ENCODE results near the gene ZBTB22.
"Not testable (repeated sequence)": the region's sequence is repeated elsewhere in the genome, so short reads cannot be mapped to it uniquely, and the experiment has no call there.

The ZBTB22 gene, protein sequence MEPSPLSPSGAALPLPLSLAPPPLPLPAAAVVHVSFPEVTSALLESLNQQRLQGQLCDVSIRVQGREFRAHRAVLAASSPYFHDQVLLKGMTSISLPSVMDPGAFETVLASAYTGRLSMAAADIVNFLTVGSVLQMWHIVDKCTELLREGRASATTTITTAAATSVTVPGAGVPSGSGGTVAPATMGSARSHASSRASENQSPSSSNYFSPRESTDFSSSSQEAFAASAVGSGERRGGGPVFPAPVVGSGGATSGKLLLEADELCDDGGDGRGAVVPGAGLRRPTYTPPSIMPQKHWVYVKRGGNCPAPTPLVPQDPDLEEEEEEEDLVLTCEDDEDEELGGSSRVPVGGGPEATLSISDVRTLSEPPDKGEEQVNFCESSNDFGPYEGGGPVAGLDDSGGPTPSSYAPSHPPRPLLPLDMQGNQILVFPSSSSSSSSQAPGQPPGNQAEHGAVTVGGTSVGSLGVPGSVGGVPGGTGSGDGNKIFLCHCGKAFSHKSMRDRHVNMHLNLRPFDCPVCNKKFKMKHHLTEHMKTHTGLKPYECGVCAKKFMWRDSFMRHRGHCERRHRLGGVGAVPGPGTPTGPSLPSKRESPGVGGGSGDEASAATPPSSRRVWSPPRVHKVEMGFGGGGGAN

DNA sequence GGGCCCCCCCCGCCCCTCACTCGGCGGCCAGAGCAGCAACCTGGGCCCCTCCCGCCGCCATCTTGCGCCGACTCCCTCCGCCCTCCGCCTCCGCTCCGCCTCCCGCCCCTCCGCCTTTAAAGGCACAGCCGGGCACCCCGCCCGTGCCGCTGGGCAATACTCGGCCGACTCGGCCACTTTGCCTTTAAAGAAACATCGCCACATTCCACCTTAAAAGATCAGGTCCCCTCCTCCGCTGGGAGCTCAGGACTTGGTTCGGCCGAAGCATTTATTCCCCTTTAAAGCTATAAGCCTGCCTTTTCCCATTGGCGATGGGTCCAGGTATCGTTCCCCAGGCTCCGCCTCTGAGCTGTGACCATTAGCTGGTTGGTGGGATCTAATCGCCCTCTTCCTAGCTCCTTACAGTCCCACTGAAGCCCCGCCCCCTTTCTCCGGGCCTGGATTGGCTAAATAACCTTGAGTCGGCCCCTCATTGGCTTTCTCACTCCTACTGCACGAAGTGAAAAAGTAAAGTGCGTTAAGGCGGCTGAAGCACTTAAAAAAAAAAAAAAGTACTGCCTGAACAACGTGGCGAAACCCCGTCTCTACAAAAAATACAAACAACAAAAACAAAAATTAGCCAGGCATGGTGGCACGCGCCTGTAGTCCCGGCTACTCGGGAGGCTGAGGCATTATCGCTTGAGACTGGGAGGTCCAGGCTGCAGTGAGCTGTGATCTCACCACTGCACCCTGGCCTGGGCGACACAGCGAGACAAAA is at the start of gene ZBTB22:
Gene ZBTB22 (minus strand): TSS at position 76 of the 757 bp plus-strand sequence. CDS start 828 bp downstream, outside the sequence.
- DNase-seq (ENCODE audit: low spot score): peak; percentile 97

DNA sequence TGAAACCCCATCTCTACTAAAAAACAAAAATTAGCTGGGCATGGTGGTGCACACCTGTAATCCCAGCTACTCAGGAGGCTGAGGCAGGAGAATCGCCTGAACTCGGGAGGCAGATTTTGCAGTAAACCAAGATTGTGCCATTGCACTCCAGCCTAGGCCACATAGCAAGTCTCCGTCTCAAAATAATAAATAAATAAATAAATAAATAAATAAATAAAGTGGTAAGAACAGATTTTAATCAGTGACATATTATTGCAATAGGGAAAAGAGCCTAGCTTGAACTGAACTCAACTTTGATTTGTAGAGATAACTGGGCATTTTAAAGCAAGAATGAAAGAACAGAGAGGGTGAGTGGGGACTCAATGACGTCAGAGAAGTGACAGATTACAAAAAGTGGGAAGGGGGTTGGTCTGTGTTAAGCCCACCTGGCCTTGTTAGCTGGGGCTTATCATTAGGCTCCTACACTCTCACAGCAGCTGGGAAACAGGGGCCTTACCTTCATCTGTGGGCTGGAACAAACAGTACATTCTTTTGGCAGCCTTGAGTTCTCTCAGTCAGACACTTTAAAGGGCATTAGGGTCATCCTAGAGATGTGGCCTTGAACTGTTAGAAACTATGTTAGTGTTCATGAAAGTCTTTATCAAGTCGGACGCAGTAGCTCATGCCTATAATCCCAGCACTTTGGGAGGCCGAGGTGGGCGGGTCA is 49.6 kb upstream of the ZBTB22 start:
- DNase-seq (ENCODE audit: low spot score): no peak

DNA sequence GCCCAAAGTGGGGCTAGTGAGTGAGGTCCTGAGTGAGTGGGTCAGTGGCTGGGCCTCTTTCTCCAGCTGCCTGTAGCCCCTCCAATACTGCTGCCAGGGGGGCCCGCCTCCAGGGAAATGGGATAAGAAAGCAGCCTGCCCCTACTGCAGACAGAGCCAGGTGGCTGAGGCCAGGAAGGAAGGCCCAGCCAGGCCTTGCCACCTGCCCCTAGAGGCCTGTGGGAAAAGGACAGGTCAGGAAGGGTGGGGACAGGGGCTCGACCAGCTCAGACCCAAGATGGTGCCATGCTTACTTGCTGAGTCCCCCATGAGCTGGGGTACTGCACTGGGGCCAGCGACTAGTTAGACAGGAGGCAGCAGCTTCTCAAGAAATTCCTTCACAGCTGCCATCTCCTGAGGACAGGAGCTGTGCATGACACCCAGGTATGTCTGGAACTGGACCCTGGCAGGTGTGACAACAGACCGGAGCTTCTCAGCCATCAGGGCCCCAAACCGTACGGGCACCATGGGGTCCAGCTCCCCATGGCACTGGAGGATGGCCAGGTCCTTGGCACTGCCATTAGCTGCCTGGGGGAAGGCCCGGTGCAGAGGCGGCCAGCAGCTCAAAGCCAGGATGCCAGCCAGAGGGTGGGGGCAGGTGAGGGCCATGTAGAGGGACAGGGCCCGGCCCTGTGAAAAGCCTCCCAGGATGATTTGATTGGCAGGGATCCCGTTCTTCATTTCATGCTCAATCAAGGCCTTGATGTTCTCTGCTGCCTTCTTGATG is 47.8 kb upstream of the ZBTB22 start:
- DNase-seq (ENCODE audit: low spot score): not testable (repeated sequence)

DNA sequence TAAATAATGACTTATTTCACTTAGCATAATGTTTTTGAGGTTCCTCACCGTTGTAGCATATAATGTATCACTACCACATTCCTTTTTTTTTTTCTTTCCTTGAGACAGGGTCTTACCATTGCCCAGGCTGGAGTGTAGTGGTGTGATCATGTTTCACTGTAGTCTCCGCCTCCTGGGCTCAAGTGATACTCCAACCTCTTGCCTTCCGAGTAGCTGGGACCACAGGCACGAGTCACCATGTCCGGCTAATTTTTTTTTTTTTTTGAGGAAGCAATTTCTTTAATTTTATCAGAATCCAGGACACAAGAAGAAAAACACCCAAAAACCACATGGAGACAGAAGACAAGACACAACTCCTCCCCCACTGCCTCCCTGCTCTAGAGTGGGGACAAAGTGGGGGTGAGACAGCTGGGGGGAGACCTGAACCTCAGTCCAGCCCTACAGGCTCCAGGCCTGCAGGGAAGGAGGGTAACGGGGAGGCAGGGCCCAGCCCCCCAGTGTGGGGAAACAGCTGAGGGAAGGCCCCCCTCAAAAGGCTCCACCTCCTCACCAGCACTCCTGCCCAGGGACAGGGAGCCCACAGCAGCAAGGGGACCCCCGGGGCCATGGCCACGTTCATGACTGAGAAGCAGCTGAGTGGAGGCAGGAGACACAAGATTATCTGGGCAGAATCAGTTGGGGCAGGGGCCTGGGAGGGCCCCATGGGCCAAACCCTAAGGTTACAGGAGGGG is 47.1 kb upstream of the ZBTB22 start:
- DNase-seq (ENCODE audit: low spot score): not testable (repeated sequence)

DNA sequence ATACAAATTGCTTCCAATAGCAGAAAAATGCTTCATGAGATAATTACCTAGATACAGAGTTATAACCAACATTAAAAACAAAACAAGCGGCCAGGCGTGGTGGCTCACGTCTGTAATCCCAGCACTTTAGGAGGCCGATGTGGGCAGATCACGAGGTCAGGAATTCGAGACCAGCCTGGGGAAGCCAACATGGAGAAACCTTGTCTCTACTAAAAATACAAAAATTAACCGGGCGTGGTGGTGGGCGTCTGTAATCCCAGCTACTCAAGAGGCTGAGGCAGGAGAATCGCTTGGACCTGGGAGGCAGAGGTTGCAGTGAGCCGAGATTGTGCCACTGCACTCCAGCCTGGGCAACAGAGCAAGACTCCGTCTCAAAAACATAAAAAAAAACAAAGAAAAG is 45.9 kb upstream of the ZBTB22 start:
- not testable (repeated sequence) for DNase-seq (ENCODE audit: low spot score)

DNA sequence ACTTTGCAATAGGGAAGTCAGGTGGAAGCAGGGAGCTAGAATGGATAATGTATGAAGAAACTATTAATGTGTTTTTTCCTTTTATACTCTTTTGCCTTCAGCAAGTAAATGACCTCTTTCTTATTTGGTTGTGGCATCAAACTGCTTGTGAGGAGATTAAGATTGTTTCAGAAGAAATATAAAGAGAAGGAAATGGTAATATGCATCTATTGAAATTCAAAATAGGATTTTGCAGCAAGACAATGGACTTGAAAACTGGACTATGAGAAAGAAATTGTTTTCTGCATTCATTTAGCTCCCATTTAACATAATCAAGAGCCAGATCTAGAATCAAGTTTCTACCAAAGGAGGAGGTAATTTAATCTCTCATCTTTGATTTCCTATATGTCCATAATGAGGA is 41.8 kb upstream of the ZBTB22 start:
- no peak for DNase-seq (ENCODE audit: low spot score)

DNA sequence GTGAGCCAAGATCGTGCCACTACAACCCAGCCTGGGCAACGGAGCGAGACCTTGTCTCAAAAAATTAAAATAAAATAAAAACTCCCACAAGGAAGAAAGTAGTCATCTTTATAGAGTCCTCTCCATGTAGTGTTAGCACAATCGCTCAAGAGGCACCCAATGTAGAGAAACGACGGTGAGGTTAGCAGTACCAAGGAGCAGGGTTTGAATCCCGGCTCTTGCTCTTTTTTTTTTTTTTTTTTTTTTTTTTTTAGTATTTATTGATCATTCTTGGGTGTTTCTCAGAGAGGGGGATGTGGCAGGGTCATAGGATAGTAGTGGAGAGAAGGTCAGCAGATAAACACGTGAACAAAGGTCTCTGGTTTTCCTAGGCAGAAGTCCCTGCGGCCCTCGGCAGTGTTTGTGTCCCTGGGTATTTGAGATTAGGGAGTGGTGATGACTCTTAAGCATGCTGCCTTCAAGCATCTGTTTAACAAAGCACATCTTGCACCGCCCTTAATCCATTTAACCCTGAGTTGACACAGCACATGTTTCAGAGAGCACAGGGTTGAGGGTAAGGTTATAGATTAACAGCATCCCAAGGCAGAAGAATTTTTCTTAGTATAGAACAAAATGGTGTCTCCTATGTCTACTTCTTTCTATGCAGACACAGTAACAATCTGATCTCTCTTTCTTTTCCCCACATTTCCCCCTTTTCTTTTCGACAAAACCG is 39.8 kb upstream of the ZBTB22 start:
- not testable (repeated sequence) for DNase-seq (ENCODE audit: low spot score)

DNA sequence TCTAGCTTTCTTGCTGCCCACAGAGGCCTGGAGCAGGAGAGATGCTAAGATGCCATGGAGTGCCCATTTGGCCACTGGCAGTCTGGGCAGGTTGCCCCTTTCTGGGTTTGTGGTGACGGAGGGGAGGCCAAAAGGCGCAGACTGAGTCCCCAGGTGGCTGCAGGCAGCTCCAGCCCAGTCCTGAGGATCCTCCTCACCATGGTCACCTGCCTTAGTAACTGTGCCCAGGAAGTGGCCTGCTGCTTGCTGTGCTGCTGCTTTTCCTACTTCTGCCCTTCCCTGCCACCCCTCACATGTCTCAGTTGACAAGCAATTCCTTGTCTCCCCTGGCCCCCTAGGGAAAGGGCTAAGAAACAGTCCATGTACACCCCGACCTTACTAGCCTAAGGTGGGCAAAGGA is 38.8 kb upstream of the ZBTB22 start:
- DNase-seq (ENCODE audit: low spot score): no peak

DNA sequence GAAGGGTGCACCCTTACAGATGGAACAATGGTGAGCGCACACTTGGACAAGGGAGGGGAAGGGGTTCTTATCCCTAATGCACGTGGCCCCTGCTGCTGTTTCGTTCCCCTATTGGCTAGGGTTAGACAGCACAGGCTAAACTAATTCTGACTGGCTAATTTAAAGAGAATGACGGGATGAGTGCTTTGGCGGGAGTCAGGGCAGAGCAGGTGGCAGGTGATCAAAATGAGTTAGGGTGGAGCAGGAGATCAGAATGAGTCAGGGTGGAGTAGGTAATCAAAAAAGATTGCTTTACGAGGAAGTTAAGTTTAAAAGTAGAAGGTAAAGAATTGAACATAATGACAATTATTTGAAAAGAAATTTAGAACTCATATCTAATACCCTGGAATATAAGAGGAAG is 38.3 kb upstream of the ZBTB22 start:
- DNase-seq (ENCODE audit: low spot score): not testable (repeated sequence)

DNA sequence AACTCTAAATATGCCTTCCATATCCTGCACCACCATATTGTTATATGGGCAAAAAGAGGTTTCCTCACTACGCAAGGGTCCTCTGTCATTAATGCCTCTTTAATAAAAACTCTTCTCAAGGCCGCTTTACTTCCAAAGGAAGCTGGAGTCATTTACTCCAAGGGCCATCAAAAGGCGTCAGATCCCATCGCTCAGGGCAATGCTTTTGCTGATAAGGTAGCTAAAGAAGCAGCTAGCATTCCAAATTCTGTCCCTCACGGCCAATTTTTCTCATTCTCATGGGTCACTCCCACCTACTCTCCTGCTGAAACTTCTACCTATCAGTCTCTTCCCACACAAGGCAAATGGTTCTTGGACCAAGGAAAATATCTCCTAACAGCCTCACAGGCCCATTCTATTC is 30.3 kb upstream of the ZBTB22 start:
- no peak for DNase-seq (ENCODE audit: low spot score)

DNA sequence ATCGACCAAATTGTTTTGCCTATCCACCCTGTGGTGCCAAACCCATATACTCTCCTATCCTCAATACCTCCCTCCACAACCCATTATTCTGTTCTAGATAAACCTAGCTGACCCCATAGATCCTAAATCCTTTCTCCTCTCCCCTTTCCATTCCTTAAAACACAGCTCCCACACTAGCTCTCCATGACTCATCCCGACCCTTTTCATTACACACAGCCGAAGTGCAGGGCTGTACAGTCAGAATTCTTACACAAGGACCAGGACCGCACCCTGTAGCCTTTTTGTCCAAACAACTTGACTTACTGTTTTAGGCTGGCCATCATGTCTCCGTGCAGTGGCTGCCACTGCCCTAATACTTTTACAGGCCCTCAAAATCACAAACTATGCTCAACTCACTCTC is 29.4 kb upstream of the ZBTB22 start:
- not testable (repeated sequence) for DNase-seq (ENCODE audit: low spot score)

DNA sequence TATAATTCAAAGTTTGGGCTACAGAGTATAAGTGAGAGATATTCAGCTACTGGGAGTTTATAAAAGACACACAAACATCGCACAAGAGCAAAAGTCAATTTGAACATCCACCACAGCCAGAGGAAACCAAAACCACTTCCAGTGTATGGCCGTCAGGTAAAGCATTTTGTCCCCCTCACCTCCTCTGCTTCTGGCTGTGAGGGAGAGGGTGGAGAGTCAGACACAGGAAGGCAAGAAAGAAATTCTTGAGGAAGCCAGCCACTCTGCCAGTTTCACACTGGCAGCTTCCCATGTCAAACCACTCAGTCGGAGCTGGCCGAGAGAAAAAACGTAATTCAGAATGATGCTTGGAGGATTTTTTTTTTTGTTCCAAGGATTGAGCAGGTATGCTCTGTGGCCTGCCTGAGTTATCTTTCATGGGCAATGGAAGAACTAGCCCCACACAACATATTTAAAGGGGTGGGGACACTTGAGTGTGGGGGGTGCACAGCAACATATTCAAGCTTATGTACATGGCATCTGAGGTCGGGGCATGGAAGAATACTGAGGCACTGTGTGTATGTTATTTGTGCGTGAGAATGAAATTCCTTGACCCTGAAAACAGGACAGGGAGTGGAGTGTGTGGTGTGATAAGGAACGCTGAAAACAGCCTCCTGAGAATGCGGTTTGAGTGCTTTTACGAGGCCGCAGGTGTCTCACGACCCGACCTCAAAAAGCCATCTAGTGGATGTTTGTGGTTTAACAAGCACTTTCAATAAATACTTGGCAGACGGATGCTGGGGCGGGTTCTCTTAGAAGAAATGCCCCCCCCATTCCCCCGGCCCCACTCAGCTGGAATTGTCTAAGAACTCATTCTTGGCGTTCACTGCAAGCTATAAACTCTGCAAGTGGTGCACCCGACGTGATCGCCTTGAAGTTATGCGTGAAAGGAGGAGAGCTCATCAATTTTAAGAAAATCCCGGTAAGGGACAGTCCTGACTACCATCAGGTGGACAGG is 27.5 kb upstream of the ZBTB22 start:
- peak; percentile 26 for DNase-seq (ENCODE audit: low spot score)

DNA sequence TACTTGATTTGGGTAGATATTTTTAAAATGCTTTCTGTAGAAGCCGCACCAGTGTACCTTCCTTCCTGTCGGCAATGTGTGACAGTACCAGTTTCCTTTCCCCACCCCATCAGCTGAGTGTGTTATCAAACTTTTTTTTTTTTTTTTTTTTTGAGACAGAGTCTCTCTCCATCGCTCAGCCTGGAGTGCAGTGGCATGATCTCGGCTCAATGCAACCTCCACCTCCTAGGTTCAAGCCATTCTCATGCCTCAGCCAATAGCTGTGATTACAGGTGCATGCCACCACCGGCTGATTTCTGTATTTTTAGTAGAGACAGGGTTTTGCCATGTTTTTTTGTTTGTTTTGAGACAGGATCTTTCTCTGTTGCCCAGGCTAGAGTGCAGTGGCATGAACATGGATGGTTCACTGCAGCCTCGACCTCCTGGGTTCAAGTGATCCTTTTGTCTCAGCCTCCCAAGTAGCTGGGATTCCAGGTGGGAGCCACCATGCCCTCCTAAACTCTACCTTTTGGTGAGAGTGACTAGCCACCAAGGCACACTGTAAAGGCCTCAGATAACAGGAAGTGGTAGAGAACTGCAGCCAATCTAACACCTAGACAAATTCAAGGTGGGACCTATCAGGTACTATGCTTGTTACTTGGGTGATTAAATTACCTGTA is 26.5 kb upstream of the ZBTB22 start:
- DNase-seq (ENCODE audit: low spot score): no peak

DNA sequence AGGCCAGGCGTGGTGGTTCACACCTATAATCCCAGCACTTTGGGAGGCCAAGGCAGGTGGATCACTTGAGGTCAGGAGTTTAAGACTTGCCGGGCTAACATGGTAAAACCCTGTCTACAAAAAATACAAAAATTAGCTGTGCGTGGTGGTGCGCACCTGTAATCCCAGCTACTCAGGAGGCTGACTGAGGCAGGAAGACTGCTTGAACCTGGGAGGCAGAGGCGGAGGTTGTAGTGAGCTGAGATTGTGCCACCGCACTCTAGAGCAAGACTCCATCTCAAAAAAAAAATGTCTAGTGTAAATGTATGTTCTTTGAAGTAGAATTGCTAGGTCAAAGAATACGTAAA is 26.0 kb upstream of the ZBTB22 start:
- not testable (repeated sequence) for DNase-seq (ENCODE audit: low spot score)

DNA sequence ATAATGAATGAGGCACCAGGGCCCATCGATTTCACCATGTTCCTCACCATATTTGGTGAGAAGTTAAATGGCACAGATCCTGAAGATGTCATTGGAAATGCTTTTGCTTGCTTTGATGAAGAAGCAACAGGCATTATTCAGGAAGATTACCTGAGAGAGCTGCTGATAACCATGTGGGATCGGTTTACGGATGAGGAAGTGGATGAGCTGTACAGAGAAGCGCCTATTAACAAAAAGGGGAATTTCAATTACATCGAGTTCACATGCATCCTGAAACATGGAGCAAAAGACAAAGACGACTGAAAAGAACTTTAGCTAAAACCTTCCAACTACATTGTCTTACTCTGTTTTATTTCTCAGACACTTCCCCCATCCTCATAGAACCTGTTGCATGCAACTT is 21.6 kb upstream of the ZBTB22 start:
- no peak for DNase-seq (ENCODE audit: low spot score)

DNA sequence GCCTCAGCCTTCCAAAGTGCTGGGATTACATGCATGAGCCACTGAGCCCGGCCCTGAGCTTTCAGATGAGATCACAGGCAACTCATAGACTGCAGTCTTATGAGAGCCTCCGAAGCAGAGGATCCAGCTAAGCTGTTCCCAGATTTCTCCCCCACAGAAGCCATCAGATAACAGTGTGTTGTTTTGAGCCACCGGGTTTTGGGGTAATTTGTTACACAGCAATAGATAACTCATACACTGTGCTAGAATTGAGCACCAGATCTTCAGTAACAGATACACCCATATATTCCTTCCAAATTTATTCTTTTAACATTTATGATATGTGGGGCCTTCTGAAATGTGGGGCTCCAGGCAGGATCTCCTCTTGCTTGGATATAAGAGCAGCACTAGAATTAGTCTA is 19.0 kb upstream of the ZBTB22 start:
- no peak for DNase-seq (ENCODE audit: low spot score)

DNA sequence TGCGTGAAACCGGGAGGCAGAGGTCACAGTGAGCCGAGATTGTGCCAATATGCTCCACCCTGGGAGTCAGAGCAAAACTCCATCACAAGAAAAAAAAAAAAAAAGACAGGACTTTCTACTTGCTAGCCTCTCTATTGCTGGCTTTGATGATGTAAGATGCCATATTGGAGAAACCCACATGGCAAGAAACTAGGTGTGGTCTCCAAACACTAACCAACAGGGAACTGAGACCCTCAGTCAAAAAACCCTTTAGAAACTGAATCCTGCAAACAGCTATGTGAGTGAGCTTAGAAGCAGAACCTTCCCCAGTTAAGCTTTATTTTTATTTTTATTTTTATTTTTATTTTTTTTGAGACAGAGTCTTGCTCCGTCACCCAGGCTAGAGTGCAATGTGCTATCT is 18.4 kb upstream of the ZBTB22 start:
- no peak for DNase-seq (ENCODE audit: low spot score)

DNA sequence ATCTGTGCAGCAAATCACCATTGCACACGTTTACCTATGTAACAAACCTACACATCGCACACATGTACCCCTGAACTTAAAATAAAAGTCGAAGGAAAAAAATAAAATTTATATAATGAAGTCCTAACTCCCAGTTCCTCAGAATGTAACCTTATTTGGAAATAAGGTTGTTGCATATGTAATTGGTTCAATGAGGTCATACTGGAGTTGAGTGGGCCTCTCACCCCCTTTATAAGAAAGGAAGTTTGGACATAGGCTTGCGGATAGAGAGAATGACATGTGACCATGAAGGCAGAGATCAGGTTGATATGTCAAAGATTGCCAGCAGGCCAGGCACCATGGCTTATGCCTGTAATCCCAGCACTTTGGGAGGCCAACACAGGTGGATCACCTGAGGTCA is 16.1 kb upstream of the ZBTB22 start:
- DNase-seq (ENCODE audit: low spot score): no peak

All from kidney capillary endothelial cell (primary cell).